Measurements from ENCODE around the gene CBX1.

Gene CBX1

DNA sequence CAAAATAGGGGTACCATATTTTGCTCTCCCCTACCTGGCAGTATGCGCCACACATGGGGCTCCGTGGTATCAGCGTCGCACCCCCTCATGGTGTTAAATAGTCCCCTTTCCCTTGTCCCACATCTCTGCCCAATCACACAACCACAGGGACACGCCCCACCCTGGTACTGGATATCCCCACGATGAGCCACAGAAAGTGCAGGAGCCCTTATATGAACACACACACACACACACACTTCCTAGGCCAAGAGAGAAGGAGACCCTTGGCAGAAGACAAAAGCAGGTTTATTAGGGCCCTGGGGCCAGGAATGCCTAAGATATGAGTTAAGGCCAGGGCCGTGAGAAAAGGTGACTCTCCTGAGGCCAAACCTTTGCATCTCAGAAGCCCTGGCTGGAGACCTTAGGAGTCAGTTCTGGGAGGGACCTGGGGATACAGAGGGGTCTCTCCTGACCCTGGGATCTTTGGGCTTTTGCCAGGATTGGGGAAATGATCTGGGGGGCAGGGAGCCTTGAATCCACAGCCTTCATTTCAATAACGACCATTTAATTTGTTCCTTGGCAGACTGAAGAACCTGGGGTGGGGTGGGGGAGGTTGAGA, 75.3 kb downstream of the CBX1 start:
- no peak for DNase-seq (ENCODE audit: low spot score)

DNA sequence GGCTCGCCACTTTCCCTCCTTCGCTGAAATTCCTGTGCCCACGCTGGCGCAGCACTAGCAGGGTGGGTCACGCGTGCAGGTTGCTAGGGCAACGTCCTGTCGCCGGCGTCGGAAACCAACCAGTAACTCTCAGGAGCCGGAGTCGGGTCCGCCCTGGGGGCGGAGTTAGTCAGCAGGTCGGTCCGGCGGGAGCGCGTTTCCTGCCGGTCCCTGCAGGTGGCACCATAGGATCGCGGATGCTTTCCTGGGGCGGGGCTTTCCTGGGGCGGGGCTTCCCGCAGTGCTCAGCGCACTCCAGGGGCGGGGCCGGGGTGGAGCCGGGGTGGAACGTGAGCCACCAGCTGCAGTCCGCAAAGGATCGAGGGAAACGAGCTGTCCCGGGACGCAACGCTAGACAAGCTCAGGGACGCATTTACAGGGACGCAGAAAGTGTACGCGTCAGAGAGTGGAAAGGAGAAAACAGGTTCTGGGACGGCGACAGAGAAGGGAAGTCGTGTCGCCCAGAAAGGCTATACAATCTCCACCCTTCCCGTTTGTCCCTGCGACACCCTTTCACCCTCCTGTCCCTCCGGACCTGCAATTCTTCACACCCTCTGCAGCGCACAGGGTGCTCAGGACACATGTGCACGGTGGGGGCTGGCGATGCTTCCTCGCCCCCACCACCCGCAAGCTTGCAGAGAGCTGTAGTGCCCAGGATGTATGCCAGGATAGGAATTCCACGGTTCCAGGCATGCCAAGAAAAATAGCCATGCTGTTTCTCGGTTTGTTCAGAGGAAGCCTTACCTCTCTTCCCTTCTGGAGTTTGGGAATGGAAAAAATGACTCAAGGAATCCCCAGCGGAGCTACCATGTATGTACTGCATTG, 76.0 kb downstream of the CBX1 start:
- peak; percentile 97 for DNase-seq (ENCODE audit: low spot score)

DNA sequence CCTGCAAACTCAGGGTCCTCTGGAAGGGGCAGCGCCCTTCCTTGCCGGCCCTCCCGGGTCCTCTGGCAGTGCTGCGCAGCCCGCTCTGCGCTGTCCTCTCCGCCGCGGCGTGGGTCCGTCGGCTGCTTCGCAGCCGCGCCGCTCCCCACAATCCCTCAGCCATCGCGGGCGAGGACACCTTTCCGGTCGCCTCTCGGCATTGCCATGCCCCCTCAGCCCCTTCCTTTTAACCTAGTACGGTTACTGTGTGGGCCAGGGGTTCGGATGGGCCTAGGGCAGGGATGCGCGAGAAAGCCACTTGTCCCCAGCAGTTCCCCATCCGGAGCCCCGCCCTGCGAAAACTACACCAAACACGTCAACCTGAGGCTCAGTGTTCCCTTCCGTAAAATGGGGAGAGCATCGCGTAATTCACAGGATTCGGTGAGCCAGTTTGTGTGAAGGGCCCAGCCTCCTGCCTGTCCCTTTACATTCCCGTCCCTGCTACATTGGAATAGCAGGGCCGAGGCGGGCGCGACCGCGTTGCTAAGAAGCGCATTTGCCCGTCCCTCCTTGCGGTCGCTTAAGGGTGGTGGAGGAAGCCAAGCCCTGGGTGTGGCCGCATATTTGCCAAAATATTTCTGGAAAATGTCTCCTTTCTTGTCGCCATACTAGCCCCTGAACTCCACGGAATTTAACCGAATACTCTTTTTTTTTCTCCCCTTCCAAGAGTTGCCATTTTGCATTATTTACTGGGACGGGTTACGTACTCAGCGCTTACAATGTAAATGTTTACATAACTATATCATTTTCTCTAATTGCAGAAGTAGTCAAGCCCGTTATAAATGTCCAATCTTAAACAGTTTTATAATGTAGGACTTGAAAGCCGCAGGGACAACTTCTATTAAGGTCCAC, 76.9 kb downstream of the CBX1 start:
- peak; percentile 59 for DNase-seq (ENCODE audit: low spot score)

DNA sequence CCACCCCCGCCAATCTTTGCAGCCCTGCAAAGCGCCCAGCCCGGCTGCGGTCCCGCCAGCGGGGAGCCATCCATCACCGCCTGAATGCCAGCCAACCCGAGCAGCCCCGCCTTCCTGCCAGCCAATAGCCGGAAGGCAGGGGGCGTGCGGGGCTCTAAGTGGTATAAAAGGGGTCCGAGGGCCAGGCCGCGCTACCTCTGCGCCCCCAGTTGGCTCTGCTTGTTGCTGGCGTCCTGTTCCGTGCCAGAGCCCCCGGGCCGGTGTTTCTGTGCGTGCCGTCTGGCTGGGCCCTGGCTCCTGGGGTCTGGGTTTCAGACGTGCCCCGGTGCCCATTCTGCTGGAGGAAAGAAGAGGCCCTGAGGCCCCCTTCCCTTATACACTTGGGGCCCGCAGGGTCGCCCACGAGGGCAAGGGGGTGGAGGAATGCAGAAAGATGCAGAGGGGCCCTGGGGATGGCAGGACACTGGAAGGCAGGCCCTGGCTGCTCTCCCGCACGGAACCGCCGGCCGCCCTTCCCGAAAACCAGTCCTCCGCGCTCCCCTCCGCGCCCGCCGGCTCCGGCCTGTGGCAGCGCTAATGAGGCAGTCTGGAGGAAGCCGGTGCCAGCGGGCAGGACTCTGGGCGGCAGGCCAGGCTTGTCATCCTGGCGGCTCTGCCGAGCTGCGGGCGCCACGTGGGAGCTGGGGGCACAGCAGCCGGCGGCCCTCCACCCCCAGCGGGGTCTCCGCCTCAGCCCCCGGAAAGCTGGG, 77.7 kb downstream of the CBX1 start:
- peak; percentile 88 for DNase-seq (ENCODE audit: low spot score)

DNA sequence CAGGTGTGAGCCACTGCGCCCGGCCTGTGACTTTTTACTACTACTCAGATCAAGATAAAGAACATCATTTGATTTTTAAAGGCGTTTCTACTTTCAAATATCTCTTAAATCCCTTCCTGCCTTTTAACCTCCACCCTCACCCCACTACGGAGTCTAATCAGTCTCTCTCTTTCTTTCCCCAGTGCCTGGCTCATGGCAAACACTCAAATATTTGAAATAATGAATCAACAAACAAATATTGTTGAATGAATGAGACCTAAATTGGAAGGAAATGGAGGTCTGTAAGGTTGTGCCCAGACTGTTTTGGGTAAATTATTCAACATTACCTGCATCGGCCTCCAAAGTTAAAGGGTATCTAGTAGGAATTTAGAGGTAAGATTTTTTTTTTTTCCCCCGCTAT, 78.4 kb downstream of the CBX1 start:
- DNase-seq (ENCODE audit: low spot score): no peak

DNA sequence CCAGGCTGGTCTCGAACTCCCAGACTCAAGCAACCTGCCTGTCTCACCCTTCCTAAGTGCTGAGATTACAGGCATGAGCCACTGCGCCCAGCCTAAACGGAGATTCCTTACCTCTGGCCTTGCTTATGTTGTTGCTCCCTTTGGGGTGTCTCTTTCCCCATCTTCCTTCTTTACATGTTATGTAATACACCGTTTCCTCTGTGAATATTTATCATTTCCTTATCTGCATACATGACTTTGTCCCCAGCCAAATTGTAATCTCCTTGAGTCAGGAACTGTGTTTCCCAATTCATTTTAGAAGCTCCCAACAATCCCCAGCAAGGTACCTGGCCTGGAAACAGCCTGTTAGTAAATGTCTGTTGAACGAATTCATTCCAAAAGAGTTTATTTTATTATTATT, 79.3 kb downstream of the CBX1 start:
- no peak for DNase-seq (ENCODE audit: low spot score)
